Measurements from ENCODE around the gene FAAP100. TPM values are rescaled to one million over a fixed set of nuclear protein-coding genes. Genes with fewer than 3 reads are reported as not detected.

Gene FAAP100
- polyA plus RNA-seq, 1 donor, result 26.9 TPM

Other genes starting within 250 kb of the FAAP100 start
- gene BAHCC1, start 156.9 kb downstream of the FAAP100 start, polyA plus RNA-seq, result 21.9 TPM
- 2,245 TPM for gene ACTG1, start 39.6 kb downstream of the FAAP100 start, polyA plus RNA-seq
- gene FSCN2, start 24.0 kb downstream of the FAAP100 start, polyA plus RNA-seq, result 1.5 TPM
- 47.8 TPM for gene NPLOC4, start 84.8 kb upstream of the FAAP100 start, polyA plus RNA-seq
- gene TSPAN10, start 84.8 kb upstream of the FAAP100 start, polyA plus RNA-seq, result 1.2 TPM
- gene PDE6G, start 104.2 kb upstream of the FAAP100 start, polyA plus RNA-seq, result 2.6 TPM
- gene OXLD1, start 114.3 kb upstream of the FAAP100 start, polyA plus RNA-seq, result 20.9 TPM
- gene CCDC137, start 114.4 kb upstream of the FAAP100 start, polyA plus RNA-seq, result 19.5 TPM
- 44.8 TPM for gene ARL16, start 131.4 kb upstream of the FAAP100 start, polyA plus RNA-seq
- gene HGS, start 131.7 kb upstream of the FAAP100 start, polyA plus RNA-seq, result 84.8 TPM
- 52.4 TPM for gene MRPL12, start 151.0 kb upstream of the FAAP100 start, polyA plus RNA-seq
- 42.2 TPM for gene SLC25A10, start 159.9 kb upstream of the FAAP100 start, polyA plus RNA-seq